HCT116 (cell line): ENCODE results near the gene TMEM47. TPM values are rescaled to one million over a fixed set of nuclear protein-coding genes. Genes with fewer than 3 reads are reported as not detected.

Experiments used
- ATAC-seq: fragments of 200-7000 bp; cut with Tn5 transposase; 2 replicates; pipeline ENCODE4 v1.9.1; 2020; ENCODE audit warnings: mild to moderate bottlenecking, moderate library complexity
- BruUV-seq: library from RNA; stranded (reverse); fragments of 400-500 nt; replicated peaks from 2 replicates; lab custom pipeline; 2021; lab: Mats Ljungman, UMichigan
- CTCF ChIA-PET: fragments of 300-600 bp; sonication (Branson Sonifier 250); formaldehyde crosslinking; loops from one replicate; lab custom pipeline; 2021; ENCODE audit warnings: antibody characterized with exemption; lab: Charles Lee
- POLR2A ChIA-PET: fragments of 300-600, 350-600 bp; sonication (Branson Sonifier 250); formaldehyde crosslinking; loops from one replicate; lab custom pipeline; 2021; ENCODE audit warnings: antibody characterized with exemption; lab: Charles Lee
- RAD21 ChIA-PET, 2 experiments: fragments of 300-600 bp; sonication (Branson Sonifier 250); formaldehyde crosslinking; loops; one replicate each; lab custom pipeline; 2023; ENCODE audit warnings: low total read pairs in 2 of 2; ENCODE audit not compliant: uncharacterized antibody in 2 of 2, unreplicated experiment in 2 of 2, low non-redundant PET in 1 of 2; lab: Charles Lee
- DNase-seq: peaks from one replicate; pipeline ENCODE4 v3.0.0-alpha.2; 2010; ENCODE audit warnings: low read depth, low spot score
- H2AFZ ChIP-seq: fragments of 200-600 bp; shearing (Covaris generic), sonication (generic); 2 replicates; pipeline ENCODE4 v1.6.1; 2017; ENCODE audit warnings: low read depth, mixed run types, mixed read lengths, antibody characterized with exemption, low read length; ENCODE audit not compliant: poor library complexity, severe bottlenecking
- H3K27ac ChIP-seq: 2 replicates; pipeline ENCODE4 v1.5.1; 2012; ENCODE audit warnings: low read depth, low read length
- H3K27me3 ChIP-seq: fragments of 200-600 bp; sonication (generic); 2 replicates; pipeline ENCODE4 v1.6.1; 2016; ENCODE audit warnings: mixed run types, low read length, mixed read lengths; ENCODE audit not compliant: insufficient read depth
- H3K36me3 ChIP-seq, 2 experiments: fragments of 200-500 bp in 1 of 2; fragments of 200-600 bp in 1 of 2; sonication (Bioruptor generic) in 1 of 2; sonication (generic) in 1 of 2; 2 replicates each; pipeline versions ENCODE4 v1.5.1 to v1.6.1; 2014 to 2016; ENCODE audit warnings: low read length in 2 of 2, inconsistent platforms in 1 of 2, mixed read lengths in 1 of 2, mixed run types in 1 of 2; ENCODE audit not compliant: insufficient read depth in 2 of 2, control insufficient read depth in 1 of 2
- H3K4me1 ChIP-seq, 2 experiments: fragments of 200-600 bp in 1 of 2; sonication (generic) in 1 of 2; 2 replicates each; pipeline versions ENCODE4 v1.5.1 to v1.6.1; 2012 to 2017; ENCODE audit warnings: low read length in 2 of 2, inconsistent platforms in 1 of 2, mild to moderate bottlenecking in 1 of 2, mixed read lengths in 1 of 2, mixed run types in 1 of 2, moderate library complexity in 1 of 2; ENCODE audit not compliant: insufficient read depth in 2 of 2, control insufficient read depth in 1 of 2
- H3K4me2 ChIP-seq: fragments of 200-600 bp; sonication (generic); 2 replicates; pipeline ENCODE4 v1.6.1; 2017; ENCODE audit warnings: mixed run types, low read length, mixed read lengths
- H3K4me3 ChIP-seq, 2 experiments: fragments of 200-600 bp in 1 of 2; sonication (generic) in 1 of 2; replicated peaks in 1 of 2; 2 replicates each; pipeline ENCODE4 v1.5.1; 2011 to 2016; ENCODE audit warnings: low read length in 2 of 2, control low read depth in 1 of 2, low read depth in 1 of 2, mild to moderate bottlenecking in 1 of 2, mixed read lengths in 1 of 2, mixed run types in 1 of 2
- H3K79me2 ChIP-seq: fragments of 200-600 bp; sonication (generic); 2 replicates; pipeline ENCODE4 v1.6.1; 2017; ENCODE audit warnings: mild to moderate bottlenecking, mixed run types, low read length, moderate library complexity, mixed read lengths; ENCODE audit not compliant: insufficient read depth
- H3K9ac ChIP-seq: fragments of 200-600 bp; sonication (generic); 2 replicates; pipeline ENCODE4 v1.6.1; 2016; ENCODE audit warnings: low read length, mixed read lengths
- H3K9me2 ChIP-seq: fragments of 200-600 bp; sonication (generic), shearing (Covaris generic); 2 replicates; pipeline ENCODE4 v1.6.1; 2017; ENCODE audit warnings: mixed run types, mild to moderate bottlenecking, moderate library complexity; ENCODE audit not compliant: insufficient read depth
- H3K9me3 ChIP-seq, 2 experiments: fragments of 200-500 bp in 1 of 2; fragments of 200-600 bp in 1 of 2; sonication (Bioruptor generic) in 1 of 2; sonication (generic) in 1 of 2; 2 replicates each; pipeline ENCODE4 v1.6.1; 2014 to 2017; ENCODE audit warnings: low read length in 2 of 2, mixed read lengths in 2 of 2, inconsistent platforms in 1 of 2, low read depth in 1 of 2, mild to moderate bottlenecking in 1 of 2, mixed run types in 1 of 2, moderate library complexity in 1 of 2; ENCODE audit not compliant: control insufficient read depth in 1 of 2, insufficient read depth in 1 of 2
- H4K20me1 ChIP-seq: fragments of 200-600 bp; sonication (generic), shearing (Covaris generic); 2 replicates; pipeline ENCODE4 v1.6.1; 2017; ENCODE audit warnings: mixed run types, mild to moderate bottlenecking, moderate library complexity; ENCODE audit not compliant: insufficient read depth
- ATF3 ChIP-seq: IDR thresholded peaks from 2 replicates; pipeline ENCODE4 v1.6.1; 2012
- CEBPB ChIP-seq: IDR thresholded peaks from 2 replicates; pipeline ENCODE4 v1.6.1; 2012; ENCODE audit warnings: low read depth
- ELF1 ChIP-seq: IDR thresholded peaks from 2 replicates; pipeline ENCODE4 v1.6.1; 2012; ENCODE audit warnings: low read depth, borderline replicate concordance
- EZH2phosphoT487 ChIP-seq: fragments of 200-600 bp; IDR thresholded peaks from 2 replicates; pipeline ENCODE4 v1.6.1; 2018; ENCODE audit warnings: antibody characterized with exemption, borderline replicate concordance
- FOSL1 ChIP-seq: IDR thresholded peaks from 2 replicates; pipeline ENCODE4 v1.6.1; 2012; ENCODE audit warnings: low read depth
- JUND ChIP-seq: IDR thresholded peaks from 2 replicates; pipeline ENCODE4 v1.6.1; 2012
- POLR2A ChIP-seq: IDR thresholded peaks from 2 replicates; pipeline ENCODE4 v1.7.0; 2011; ENCODE audit warnings: borderline replicate concordance; ENCODE audit not compliant: insufficient read depth, insufficient read length; ENCODE audit errors: extremely low read depth
- RAD21 ChIP-seq: IDR thresholded peaks from 2 replicates; pipeline ENCODE4 v1.6.1; 2012; ENCODE audit warnings: low read depth, mild to moderate bottlenecking
- REST ChIP-seq: IDR thresholded peaks from 2 replicates; pipeline ENCODE4 v1.6.1; 2012; ENCODE audit warnings: low read depth
- SIN3A ChIP-seq: IDR thresholded peaks from 2 replicates; pipeline ENCODE4 v1.6.1; 2012; ENCODE audit warnings: low read depth
- SP1 ChIP-seq: IDR thresholded peaks from 2 replicates; pipeline ENCODE4 v1.6.1; 2012; ENCODE audit warnings: low read depth
- TCF7L2 ChIP-seq: IDR thresholded peaks from 2 replicates; pipeline ENCODE4 v1.7.0; 2011; ENCODE audit warnings: borderline replicate concordance, inconsistent platforms; ENCODE audit not compliant: insufficient read depth, insufficient read length; ENCODE audit errors: extremely low read depth
- ZBTB33 ChIP-seq: IDR thresholded peaks from 2 replicates; pipeline ENCODE4 v1.6.1; 2011; ENCODE audit warnings: mild to moderate bottlenecking, low read length, moderate library complexity; ENCODE audit not compliant: insufficient replicate concordance; ENCODE audit errors: extremely low read depth
- ZNF274 ChIP-seq: fragments of 200-500 bp; sonication (Bioruptor generic); IDR thresholded peaks from 2 replicates; pipeline ENCODE4 v1.6.1; 2014; ENCODE audit warnings: mild to moderate bottlenecking, low read depth, low read length, inconsistent platforms
- intact Hi-C: fragments of 100-400 bp; cut with micrococcal nuclease; formaldehyde crosslinking; loops from 2 replicates; pipeline ENCODE4 v1.10.0; 2022
- total RNA-seq: library from RNA; stranded (reverse); gene quantifications from one replicate; pipeline ENCODE4 v1.2.1, GENCODE V29; 2021; ENCODE audit not compliant: unreplicated experiment

The TMEM47 gene
- total RNA-seq, 1 experiment from 2014 or later = 0.10 TPM

GRCh38 chrX:34578237-34578636 is 78.8 kb downstream of the TMEM47 start:
- no TSS peak for BruUV-seq
- Histone ChIP-seq H3K9ac (no peak overlapping the region), H3K4me1 (no peaks in the 10 kb centered on the region), H2AFZ (no peak overlapping the region), H3K27ac (no peak overlapping the region), H3K9me3 (no peaks in the 10 kb centered on the region), H3K36me3 (no peaks in the 10 kb centered on the region), H3K4me3 (no peak overlapping the region), H4K20me1 (no peaks in the 10 kb centered on the region), H3K9me2 (no peaks in the 10 kb centered on the region), H3K79me2 (no peaks in the 10 kb centered on the region), H3K4me2 (no peak overlapping the region), H3K27me3 (no peaks in the 10 kb centered on the region)
- DNase-seq (no peak), ATAC-seq (no peak)
- ChIA-PET POLR2A (no interaction called here), RAD21 (no interaction called here), CTCF (no interaction called here)
- TF ChIP-seq EZH2phosphoT487 (no peak), CEBPB (no peak), ZNF274 (no peak), SIN3A (no peak), JUND (no peak), ZBTB33 (no peak), TCF7L2 (no peak), POLR2A (no peak), ATF3 (no peak), RAD21 (no peak), REST (no peak), FOSL1 (no peak), ELF1 (no peak), SP1 (no peak)
- intact Hi-C loops = no loop called here
